GM12874 (cell line): ENCODE data around the gene EFHD2.

Source experiments
- TF ChIP-seq, protein P1 (sequence below): IDR thresholded peaks from 2 replicates; pipeline ENCODE4 v1.5.1; 2011; ENCODE audit warnings: low read depth, mild to moderate bottlenecking, control low read depth, low read length, moderate library complexity; ENCODE audit not compliant: insufficient read depth

EFHD2 gene

DNA sequence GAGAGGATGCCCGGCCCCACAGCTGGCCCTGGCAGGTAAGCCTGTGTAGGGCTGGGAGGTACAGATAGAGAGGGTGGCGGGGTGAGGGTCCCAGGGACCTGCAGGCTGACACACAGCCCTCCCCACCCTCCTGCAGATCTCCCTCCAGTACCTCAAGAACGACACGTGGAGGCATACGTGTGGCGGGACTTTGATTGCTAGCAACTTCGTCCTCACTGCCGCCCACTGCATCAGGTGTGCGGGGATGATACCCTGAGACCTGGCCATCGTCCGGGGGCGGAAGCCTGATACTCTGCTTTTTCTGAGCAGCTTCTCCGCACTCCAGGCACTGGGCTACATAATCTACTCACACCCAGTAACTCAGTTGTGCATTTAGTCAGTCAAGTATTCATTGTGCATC lies 30.7 kb downstream of the EFHD2 start:
- TF ChIP-seq, protein P1, sequence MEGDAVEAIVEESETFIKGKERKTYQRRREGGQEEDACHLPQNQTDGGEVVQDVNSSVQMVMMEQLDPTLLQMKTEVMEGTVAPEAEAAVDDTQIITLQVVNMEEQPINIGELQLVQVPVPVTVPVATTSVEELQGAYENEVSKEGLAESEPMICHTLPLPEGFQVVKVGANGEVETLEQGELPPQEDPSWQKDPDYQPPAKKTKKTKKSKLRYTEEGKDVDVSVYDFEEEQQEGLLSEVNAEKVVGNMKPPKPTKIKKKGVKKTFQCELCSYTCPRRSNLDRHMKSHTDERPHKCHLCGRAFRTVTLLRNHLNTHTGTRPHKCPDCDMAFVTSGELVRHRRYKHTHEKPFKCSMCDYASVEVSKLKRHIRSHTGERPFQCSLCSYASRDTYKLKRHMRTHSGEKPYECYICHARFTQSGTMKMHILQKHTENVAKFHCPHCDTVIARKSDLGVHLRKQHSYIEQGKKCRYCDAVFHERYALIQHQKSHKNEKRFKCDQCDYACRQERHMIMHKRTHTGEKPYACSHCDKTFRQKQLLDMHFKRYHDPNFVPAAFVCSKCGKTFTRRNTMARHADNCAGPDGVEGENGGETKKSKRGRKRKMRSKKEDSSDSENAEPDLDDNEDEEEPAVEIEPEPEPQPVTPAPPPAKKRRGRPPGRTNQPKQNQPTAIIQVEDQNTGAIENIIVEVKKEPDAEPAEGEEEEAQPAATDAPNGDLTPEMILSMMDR: no peak

DNA sequence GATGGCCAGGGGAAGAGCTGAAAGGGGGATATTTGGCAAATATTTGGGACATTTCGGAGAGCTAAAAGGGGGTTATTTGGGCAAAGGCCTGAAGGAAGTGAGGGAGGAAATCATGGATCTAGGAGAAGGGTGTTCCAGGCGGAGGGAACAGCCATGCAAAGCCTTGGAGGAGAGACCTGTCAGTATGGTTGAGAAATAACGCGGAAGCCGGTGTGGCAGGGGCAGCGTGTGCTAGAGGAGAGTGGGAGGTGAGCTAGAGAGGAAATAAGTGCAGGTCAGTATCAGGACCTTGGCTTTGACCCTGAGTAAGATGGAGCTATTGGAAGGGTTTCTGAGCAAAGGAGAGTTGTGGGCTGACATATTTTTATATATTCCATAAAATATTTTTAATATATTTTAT lies 31.6 kb downstream of the EFHD2 start:
- TF ChIP-seq, protein P1: no peak

DNA sequence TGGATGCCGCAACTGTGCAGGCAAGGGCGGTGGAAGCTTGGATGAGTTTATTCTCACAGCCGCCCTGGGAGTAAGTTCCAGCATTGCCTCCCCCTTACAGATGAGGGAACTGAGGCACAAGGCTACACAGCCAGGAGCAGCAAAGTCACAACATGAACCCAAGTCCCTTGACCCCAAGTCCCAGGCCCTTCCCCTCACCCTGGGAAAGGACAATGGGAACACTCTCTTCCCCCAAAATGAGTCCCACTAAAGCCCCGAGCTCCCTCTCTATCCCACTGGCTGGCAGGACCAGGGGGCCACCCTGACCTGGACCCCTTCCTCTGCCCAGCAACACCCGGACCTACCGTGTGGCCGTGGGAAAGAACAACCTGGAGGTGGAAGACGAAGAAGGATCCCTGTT lies 32.4 kb downstream of the EFHD2 start:
- TF ChIP-seq, protein P1: no peak

DNA sequence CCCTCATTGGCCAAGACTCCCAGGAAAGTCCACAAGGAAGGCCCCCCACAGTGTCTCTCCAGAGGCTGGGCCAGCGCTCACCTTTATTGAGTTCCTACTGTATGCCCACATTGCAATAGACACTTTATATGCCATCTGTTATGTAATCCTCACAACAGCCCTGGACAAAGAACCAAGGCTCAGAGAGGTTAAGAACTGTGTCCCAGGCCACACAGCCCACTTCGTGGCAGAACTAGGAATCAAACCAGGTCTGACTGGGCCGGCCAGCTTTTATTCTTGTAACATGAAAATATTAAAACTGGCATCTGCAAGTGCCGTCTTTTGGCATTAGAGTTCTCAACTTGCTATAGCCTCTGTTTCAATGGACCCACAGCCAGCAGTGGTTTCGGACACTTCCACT lies 33.1 kb downstream of the EFHD2 start:
- TF ChIP-seq, protein P1: no peak

DNA sequence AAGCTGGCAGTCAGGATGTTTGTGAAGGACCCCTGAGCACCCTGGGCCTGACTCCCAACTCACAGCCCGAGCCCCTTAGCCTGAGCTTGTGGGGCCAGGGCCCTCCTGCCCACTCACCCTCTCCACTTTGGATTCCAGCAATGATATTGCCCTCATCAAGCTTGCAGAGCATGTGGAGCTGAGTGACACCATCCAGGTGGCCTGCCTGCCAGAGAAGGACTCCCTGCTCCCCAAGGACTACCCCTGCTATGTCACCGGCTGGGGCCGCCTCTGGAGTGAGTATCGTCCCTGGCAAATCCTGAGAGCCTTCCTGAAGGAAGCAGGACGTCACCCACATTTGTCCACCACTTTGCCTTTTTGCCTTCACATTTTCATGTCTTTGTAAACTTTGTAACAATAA lies 33.6 kb downstream of the EFHD2 start:
- TF ChIP-seq, protein P1: no peak

DNA sequence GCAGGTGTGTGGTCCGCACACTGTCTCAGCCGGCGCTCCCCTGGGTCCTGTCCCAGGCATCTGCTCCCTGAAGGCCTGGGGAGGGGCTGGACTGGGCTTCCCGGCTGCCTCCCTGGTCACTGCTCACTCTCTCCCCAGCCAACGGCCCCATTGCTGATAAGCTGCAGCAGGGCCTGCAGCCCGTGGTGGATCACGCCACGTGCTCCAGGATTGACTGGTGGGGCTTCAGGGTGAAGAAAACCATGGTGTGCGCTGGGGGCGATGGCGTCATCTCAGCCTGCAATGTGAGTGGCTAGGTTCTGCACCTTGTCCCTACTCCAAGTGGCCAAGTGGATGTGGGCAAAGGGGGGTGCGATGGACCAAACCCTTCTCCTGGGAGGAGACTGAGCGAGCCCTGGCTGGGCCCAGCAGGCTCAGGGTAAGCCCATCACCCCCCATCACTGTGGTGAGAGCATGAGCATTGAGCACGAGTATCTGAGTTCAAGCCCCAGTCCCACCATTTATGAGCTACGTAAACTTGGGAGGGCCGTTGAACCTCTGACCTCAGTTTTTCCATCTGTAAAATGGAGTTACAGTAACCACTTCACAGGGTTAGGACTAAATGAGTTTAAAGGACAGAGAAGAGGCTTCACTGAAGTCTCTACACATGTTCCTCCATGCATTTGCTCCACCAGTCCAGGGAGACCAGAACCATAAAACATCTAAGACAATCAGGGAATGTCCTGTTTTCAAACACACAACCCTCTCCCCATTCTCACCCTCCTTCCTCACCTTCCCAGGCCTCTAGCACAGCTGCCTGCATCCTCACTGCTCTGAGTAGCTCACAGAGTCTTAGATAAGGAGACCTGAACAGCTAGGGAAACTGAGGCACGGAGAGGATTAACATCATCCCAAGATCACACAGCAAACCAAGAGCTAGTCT lies 35.0 kb downstream of the EFHD2 start:
- TF ChIP-seq, protein P1: no peak

DNA sequence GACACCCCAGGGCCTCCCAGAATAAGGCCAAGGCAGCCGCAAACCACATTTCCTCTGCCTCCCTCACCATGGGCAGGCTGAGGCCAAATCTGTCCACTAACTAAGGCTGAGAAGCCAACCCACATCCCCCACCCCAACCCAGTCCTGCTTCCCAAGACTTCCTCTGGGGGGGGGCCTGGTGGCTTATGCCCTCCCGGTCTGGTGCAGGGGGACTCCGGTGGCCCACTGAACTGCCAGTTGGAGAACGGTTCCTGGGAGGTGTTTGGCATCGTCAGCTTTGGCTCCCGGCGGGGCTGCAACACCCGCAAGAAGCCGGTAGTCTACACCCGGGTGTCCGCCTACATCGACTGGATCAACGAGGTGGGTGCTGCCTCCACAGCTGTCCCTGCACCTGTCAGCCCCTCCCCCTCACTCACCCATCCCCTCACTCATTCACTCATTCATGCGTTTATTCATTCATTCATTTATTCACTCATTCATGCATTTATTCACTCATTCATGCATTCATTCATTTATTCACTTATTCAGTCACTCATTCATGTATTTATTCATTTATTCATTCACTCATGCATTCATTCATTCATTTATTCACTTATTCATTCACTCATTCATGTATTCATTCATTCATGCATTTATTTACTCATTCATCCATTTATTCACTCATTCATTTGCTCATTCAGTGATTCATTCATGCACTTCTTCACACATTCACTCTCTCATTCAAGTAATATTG lies 35.9 kb downstream of the EFHD2 start:
- TF ChIP-seq, protein P1: no peak
